K562 (cell line): Measurements from ENCODE around the gene EPHX1. TPM values are rescaled to one million over a fixed set of nuclear protein-coding genes. Genes with fewer than 3 reads are reported as not detected.

ENCODE experiments used
- ATAC-seq: fragments of 200-7000 bp; cut with Tn5 transposase; 3 replicates; pipeline ENCODE4 v1.9.1; 2020; ENCODE audit warnings: moderate library complexity
- BruUV-seq: library from RNA; stranded (reverse); fragments of 400-500 nt; replicated peaks from 2 replicates; lab custom pipeline; 2021; lab: Mats Ljungman, UMichigan
- CTCF ChIA-PET: fragments of 300-600 bp; formaldehyde crosslinking; extraction: SDS; loops from one replicate; lab custom pipeline; 2021; ENCODE audit warnings: low intra/inter-chr PET ratio; lab: Yijun Ruan, JAX
- POLR2A ChIA-PET: fragments of 300-600, 350-650 bp; sonication (Branson Sonifier 250); formaldehyde crosslinking; extraction: SDS; loops from one replicate; lab custom pipeline; 2021; ENCODE audit warnings: antibody characterized with exemption, inconsistent platforms; lab: Yijun Ruan, JAX
- DNase-seq, 4 experiments: peaks; one replicate each; pipeline versions ENCODE4 v3.0.0 to v3.0.0-alpha.2; 2011 to 2018; ENCODE audit warnings: low spot score in 3 of 4, mixed read lengths in 3 of 4; ENCODE audit errors: extremely low read depth in 1 of 4
- FAIRE-seq: peaks from 2 replicates; lab custom pipeline; 2011; peaks lifted over from hg19 to GRCh38; lab: Jason Lieb, UNC
- H2AFZ ChIP-seq: 2 replicates; pipeline ENCODE4 v1.6.0; 2011; ENCODE audit warnings: low read depth, low read length, control low read depth, inconsistent platforms
- H3K27ac ChIP-seq: fragments of 200-600 bp; 3 replicates; pipeline ENCODE4 v1.8.0; 2011; ENCODE audit warnings: low read depth, mild to moderate bottlenecking, control low read depth, inconsistent platforms, low read length, moderate library complexity, mixed read lengths; ENCODE audit errors: extremely low read depth
- H3K27me3 ChIP-seq, 2 experiments: fragments of 300-600 bp in 1 of 2; 2 replicates in 1 of 2; 3 replicates in 1 of 2; pipeline versions ENCODE4 v1.6.0 to v1.8.0; 2011; ENCODE audit warnings: inconsistent platforms in 2 of 2, low read length in 2 of 2, mild to moderate bottlenecking in 1 of 2, mixed read lengths in 1 of 2, moderate library complexity in 1 of 2; ENCODE audit not compliant: control insufficient read depth in 2 of 2, insufficient read depth in 2 of 2
- H3K36me3 ChIP-seq: fragments of 300-600 bp; 3 replicates; pipeline ENCODE4 v1.8.0; 2011; ENCODE audit warnings: mild to moderate bottlenecking, low read length, inconsistent platforms; ENCODE audit not compliant: control insufficient read depth, insufficient read depth
- H3K4me1 ChIP-seq, 2 experiments: fragments of 200-600 bp in 1 of 2; replicated peaks in 1 of 2; 2 replicates in 1 of 2; 3 replicates in 1 of 2; pipeline versions ENCODE4 v1.5.1 to v1.8.0; 2011; ENCODE audit warnings: inconsistent platforms in 2 of 2, low read length in 2 of 2, mild to moderate bottlenecking in 1 of 2, mixed read lengths in 1 of 2, moderate library complexity in 1 of 2; ENCODE audit not compliant: control insufficient read depth in 2 of 2, insufficient read depth in 2 of 2
- H3K4me2 ChIP-seq: 2 replicates; pipeline ENCODE4 v1.6.1; 2011; ENCODE audit warnings: low read length, control low read depth, inconsistent platforms, mixed read lengths; ENCODE audit not compliant: insufficient read depth
- H3K4me3 ChIP-seq: fragments of 200-600 bp; sonication (generic), shearing (Covaris generic); 2 replicates; pipeline ENCODE4 v1.5.1; 2016; ENCODE audit warnings: control low read depth, inconsistent platforms
- H3K79me2 ChIP-seq: fragments of 200-600 bp; 3 replicates; pipeline ENCODE4 v1.8.0; 2011; ENCODE audit warnings: low read length, inconsistent platforms; ENCODE audit not compliant: control insufficient read depth, insufficient read depth
- H3K9ac ChIP-seq, 2 experiments: 2 replicates each; pipeline versions ENCODE4 v1.6.0 to v1.6.1; 2011; ENCODE audit warnings: low read depth in 2 of 2, low read length in 2 of 2, control low read depth in 1 of 2, inconsistent platforms in 1 of 2, mild to moderate bottlenecking in 1 of 2, mixed read lengths in 1 of 2; ENCODE audit not compliant: insufficient read depth in 1 of 2
- H3K9me1 ChIP-seq: one replicate; pipeline ENCODE4 v1.6.0; 2011; ENCODE audit warnings: inconsistent platforms, mild to moderate bottlenecking, low read length, moderate library complexity; ENCODE audit not compliant: control insufficient read depth, insufficient read depth
- H3K9me3 ChIP-seq: replicated peaks from 2 replicates; pipeline ENCODE4 v1.5.1; 2011; ENCODE audit warnings: low read depth, low read length, inconsistent platforms; ENCODE audit not compliant: control insufficient read depth, insufficient read depth
- H4K20me1 ChIP-seq: replicated peaks from 2 replicates; pipeline ENCODE4 v1.6.1; 2011; ENCODE audit warnings: low read length, inconsistent platforms, mixed read lengths; ENCODE audit not compliant: control insufficient read depth, insufficient read depth
- ELF1 ChIP-seq: fragments of 200-800 bp; sonication (Bioruptor generic); IDR thresholded peaks from 2 replicates; pipeline ENCODE4 v1.6.1; 2016; ENCODE audit warnings: missing genetic modification characterization, missing compliant biosample characterization
- NR2C1 ChIP-seq, 2 experiments: fragments of 450-650 bp; IDR thresholded peaks; 2 replicates each; pipeline ENCODE4 v1.6.1; 2017; ENCODE audit warnings: mild to moderate bottlenecking in 2 of 2, antibody characterized with exemption in 1 of 2, inconsistent platforms in 1 of 2, missing compliant biosample characterization in 1 of 2, missing genetic modification characterization in 1 of 2
- PREB ChIP-seq: sonication (generic); formaldehyde crosslinking; IDR thresholded peaks from 2 replicates; pipeline ENCODE4 v1.8.1; 2023; ENCODE audit warnings: mild to moderate bottlenecking, missing genetic modification reagents
- ZC3H8 ChIP-seq: fragments of 450-650 bp; IDR thresholded peaks from 2 replicates; pipeline ENCODE4 v1.6.1; 2017
- WGBS: fragments of 100-300 bp; shearing (Covaris generic); methylation state at CpG from one replicate; pipeline ENCODE4 v1.1.6; 2016; ENCODE audit warnings: low coverage, mixed read lengths; ENCODE audit not compliant: insufficient coverage; ENCODE audit errors: missing lambda C conversion rate; 5-methylcytosine and 5-hydroxymethylcytosine counted together
- in situ Hi-C: fragments of 300-500 bp; cut with MboI; formaldehyde crosslinking; loops from 4 replicates; pipeline ENCODE4 v1.15.0; 2018; ENCODE audit warnings: inconsistent platforms, mixed read lengths
- intact Hi-C: fragments of 100-400 bp; cut with micrococcal nuclease; formaldehyde crosslinking; loops from 2 replicates; pipeline ENCODE4 v1.14.2; 2022
- polyA plus RNA-seq, 8 experiments: library from polyadenylated mRNA; depleted of rRNA in 4 of 8; stranded (reverse) in 5 of 8; unstranded in 3 of 8; fragments of >200 nt; fragmentation: Nextera tagmentation in 2 of 8; fragmentation: Illumina TruSeq in 1 of 8; extraction: Ambion mirVana in 2 of 8; extraction: Trizol in 1 of 8; gene quantifications; 2 replicates each; pipeline versions ENCODE4 v1.2.1 to v1.2.3, GENCODE V29; 2011 to 2014; ENCODE audit warnings: inconsistent platforms in 1 of 8, missing spikeins in 1 of 8
- total RNA-seq, 7 experiments: library from RNA; depleted of rRNA in 6 of 7; stranded (reverse); fragments of >200 nt in 6 of 7; fragmentation: Illumina TruSeq in 2 of 7; extraction: Trizol in 2 of 7; gene quantifications; 2 replicates each; pipeline versions ENCODE4 v1.2.1 to v1.2.3, GENCODE V29; 2011 to 2021; ENCODE audit warnings: low replicate concordance in 1 of 7
- TF ChIP-seq, protein P1 (sequence below): sonication (generic); formaldehyde crosslinking; IDR thresholded peaks from 2 replicates; pipeline ENCODE4 v1.8.0; 2022; ENCODE audit warnings: missing genetic modification reagents, mild to moderate bottlenecking, moderate library complexity, borderline replicate concordance

EPHX1 gene
- total and polyA plus RNA-seq, 9 of the 15 experiments (the other 6 are each of a cell fraction or from before 2014, with no cell fraction given), result 0.21 to 27.0 (median 6.7) TPM

GRCh38 chr1:225891229-225891972, 81.5 kb downstream of the EPHX1 start:
- peak; percentile 19; the same call in 2 of the 3 replicates for ATAC-seq

More at GRCh38 chr1:225891229-225891972, 81.5 kb downstream of the EPHX1 start:
- no peak for TF ChIP-seq NR2C1 (IDR thresholded peaks at IDR 0.05)
- TF ChIP-seq NR2C1 (tag; IDR thresholded peaks at IDR 0.05), result no peak
- no peak for TF ChIP-seq ELF1
- TF ChIP-seq, protein P1, sequence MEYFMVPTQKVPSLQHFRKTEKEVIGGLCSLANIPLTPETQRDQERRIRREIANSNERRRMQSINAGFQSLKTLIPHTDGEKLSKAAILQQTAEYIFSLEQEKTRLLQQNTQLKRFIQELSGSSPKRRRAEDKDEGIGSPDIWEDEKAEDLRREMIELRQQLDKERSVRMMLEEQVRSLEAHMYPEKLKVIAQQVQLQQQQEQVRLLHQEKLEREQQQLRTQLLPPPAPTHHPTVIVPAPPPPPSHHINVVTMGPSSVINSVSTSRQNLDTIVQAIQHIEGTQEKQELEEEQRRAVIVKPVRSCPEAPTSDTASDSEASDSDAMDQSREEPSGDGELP, result 0 out of 2 replicates have a peak, but pooled peaks have one; percentile 21
- no peak for TF ChIP-seq ZC3H8
- 0 out of 2 replicates have a peak, but pooled peaks have one; percentile 35 for TF ChIP-seq PREB (CRISPR knock-in tag)
- peak overlapping the region in 1 of 2 experiments; percentile 0; a peak in 1 of 4 replicates for H3K9ac ChIP-seq
- 71% methylated on average over 14 of the region's 14 CpGs for WGBS
- H2AFZ ChIP-seq, result peak overlapping the region; percentile 35; the same call in 1 of the 2 replicates
- no peaks in the 10 kb centered on the region for H3K36me3 ChIP-seq
- ChIA-PET POLR2A (no interaction called here), CTCF (no interaction called here)
- intact Hi-C loops, result no loop called here
- peaks cover 0 to 27% of the 10 kb centered on the region in 2 experiments; a peak in 3 of 5 replicates for H3K4me1 ChIP-seq
- DNase-seq, result peak in 1 of 4 experiments; percentile 13
- BruUV-seq, result no TSS peak
- no peak overlapping the region for H3K4me3 ChIP-seq
- no peaks in the 10 kb centered on the region for H3K79me2 ChIP-seq
- no peak overlapping the region for H3K27ac ChIP-seq
- no peaks in the 10 kb centered on the region for H3K27me3 ChIP-seq
- no peaks in the 10 kb centered on the region for H3K9me3 ChIP-seq
- H3K4me2 ChIP-seq, result no peak overlapping the region
- peaks cover 3% of the 10 kb centered on the region for H3K9me1 ChIP-seq
- H4K20me1 ChIP-seq, result no peaks in the 10 kb centered on the region
- FAIRE-seq, result no peak
- in situ Hi-C loops, result no loop called here
